ENCODE measurements around the gene ANKRD11. TPM values are rescaled to one million over a fixed set of nuclear protein-coding genes. Genes with fewer than 3 reads are reported as not detected.
"Not testable (repeated sequence)": the region's sequence is repeated elsewhere in the genome, so short reads cannot be mapped to it uniquely, and the experiment has no call there.

ANKRD11 gene
- total RNA-seq, 1 experiment from 2014 or later = 47.0 TPM

DNA sequence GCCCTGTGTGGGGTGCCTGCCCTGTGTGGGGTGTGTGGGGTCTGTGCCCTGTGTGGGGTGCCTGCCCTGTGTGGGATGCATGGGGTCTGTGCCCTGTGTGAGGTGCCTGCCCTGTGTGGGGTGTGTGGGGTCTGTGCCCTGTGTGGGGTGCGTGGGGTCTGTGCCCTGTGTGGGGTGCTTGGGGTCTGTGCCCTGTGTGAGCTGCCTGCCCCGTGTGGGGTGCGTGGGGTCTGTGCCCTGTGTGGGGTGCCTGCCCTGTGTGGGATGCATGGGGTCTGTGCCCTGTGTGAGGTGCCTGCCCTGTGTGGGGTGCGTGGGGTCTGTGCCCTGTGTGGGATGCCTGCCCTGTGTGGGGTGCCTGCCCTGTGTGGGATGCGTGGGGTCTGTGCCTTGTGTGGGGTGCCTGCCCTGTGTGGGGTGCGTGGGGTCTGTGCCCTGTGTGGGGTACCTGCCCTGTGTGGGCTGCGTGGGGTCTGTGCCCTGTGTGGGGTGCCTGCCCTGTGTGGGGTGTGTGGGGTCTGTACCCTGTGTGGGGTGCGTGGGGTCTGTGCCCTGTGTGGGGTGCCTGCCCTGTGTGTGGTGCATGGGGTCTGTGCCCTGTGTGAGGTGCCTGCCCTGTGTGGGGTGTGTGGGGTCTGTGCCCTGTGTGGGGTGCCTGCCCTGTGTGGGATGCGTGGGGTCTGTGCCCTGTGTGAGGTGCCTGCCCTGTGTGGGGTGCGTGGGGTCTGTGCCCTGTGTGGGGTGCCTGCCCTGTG is 190.8 kb downstream of the ANKRD11 start:
- in situ Hi-C loops (cut with HindIII; ENCODE audit: low pct_unique_long_range_greater_than_20kb, low sequenced_read_pairs) = not testable (repeated sequence)

DNA sequence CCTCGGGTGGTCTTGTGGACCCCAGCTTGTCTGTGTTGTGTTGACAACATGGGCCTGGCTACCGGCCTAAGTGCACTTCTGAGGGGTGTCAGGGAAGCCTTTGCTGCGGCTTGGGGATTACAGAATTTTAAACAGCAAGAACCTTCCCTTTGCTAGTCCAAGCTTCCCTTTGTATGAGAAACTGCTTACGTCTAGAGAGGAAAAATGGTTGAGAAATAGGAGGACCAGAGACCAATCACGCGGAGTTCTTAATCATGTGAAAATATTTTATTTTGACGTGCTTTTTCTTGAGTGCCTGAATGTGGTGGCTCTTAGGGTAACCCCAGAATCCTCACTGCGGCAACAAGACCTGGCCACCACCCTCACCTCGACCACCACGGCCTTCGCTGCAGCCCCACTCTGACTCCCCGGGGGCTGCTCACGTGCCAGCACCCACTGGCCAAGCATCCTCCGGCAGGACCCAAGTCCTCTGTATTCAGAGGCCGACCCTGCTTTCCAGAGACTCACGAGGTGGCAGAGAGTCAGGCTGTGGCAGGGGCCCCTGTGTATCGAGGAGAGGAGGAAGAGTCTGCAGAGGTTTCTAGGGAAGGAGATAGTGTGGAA is 191.6 kb downstream of the ANKRD11 start:
- no peak for DNase-seq (ENCODE audit: low read depth, low spot score)

More for the DNA sequence above, 190.8 kb downstream of the ANKRD11 start:
- DNase-seq (ENCODE audit: low read depth, low spot score) = not testable (repeated sequence)

DNA sequence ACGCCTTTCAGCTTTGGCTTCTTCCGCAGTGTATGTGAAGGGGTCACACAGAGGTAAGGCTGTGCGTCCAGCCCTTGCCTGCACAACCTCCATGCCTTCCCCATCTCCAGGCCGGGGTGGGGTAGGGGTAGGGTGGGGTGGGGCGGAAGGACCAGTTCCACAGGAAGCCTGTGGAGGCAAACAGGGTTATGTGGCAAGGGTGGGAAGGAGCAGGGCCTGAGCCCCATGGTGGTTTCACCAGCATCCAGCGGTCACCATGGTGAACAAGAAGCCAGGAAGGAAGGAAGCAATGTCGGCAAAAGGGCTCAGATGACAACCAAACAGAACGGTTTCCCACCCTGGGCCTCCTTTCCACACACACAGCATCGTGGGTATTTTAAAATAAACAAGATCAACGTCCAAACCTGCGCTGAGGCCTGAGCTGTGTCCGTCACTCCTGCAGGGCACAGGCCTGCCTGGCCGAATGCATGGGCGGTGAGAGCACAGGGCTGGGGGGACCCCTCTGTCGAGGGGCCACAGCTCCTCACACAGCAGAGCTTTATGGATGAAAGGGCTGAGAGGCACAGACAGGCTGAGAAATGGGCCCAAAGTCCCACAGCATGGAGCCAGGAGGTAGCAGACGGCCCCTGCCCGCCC is 192.3 kb downstream of the ANKRD11 start:
- in situ Hi-C loops (cut with HindIII; ENCODE audit: low pct_unique_long_range_greater_than_20kb, low sequenced_read_pairs) = no loop called here
- no peak for DNase-seq (ENCODE audit: low read depth, low spot score)

More for the DNA sequence above, 191.6 kb downstream of the ANKRD11 start:
- in situ Hi-C loops (cut with HindIII; ENCODE audit: low pct_unique_long_range_greater_than_20kb, low sequenced_read_pairs) = no loop called here

DNA sequence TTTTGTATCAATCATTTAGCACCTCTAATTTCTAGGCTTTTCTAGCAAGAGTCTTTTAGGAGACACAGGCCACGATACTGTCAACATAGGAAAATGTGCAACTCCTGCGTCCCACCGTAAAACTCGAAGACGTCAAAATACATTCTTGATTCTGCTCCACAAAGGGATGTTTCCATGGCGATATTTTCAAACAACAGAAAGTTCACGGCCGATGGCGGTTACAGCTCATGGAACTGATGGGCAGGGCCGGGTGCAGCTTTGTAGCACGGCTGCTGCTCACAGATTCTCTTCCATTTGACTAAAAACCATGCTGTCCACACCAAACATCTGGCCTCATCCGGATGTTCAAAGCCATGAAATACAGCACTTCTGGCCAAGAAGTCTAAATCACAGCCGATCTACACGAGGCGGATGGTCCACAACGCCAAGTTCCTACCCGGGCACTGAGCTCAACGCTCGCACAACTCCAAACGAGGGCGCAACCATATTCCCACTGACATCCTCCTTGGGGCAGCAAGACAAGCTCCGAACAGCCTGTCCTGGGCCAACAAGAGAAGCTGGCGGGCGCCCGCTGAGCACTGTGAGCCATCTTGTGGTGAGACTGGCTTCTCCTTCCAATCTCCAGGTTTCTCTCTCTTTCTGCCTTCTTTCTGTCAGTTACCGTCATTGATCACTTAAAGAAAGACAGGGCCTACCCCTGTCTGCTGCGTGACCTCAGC is 193.0 kb downstream of the ANKRD11 start:
- in situ Hi-C loops (cut with HindIII; ENCODE audit: low pct_unique_long_range_greater_than_20kb, low sequenced_read_pairs) = no loop called here
- DNase-seq (ENCODE audit: low read depth, low spot score) = no peak

DNA sequence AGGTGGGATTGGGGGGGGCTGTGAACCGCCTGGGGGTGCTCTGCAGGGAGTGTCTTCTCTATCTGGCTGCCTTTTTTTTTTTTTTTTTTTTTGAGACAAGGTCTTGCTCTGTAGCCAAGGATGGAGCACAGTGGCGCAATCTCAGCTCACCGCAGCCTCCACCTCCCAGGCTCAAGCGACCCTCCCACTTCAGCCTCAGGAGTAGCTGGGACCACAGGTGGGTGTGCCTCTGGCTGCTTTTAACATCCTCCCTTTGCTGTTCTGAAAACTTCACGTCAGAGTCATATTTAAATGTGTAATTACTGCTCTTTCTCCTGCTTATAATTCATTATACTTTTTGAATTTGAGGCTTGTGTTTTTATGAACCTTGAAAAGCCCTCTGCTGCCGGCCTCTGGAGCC is 194.4 kb downstream of the ANKRD11 start:
- in situ Hi-C loops (cut with HindIII; ENCODE audit: low pct_unique_long_range_greater_than_20kb, low sequenced_read_pairs) = no loop called here

DNA sequence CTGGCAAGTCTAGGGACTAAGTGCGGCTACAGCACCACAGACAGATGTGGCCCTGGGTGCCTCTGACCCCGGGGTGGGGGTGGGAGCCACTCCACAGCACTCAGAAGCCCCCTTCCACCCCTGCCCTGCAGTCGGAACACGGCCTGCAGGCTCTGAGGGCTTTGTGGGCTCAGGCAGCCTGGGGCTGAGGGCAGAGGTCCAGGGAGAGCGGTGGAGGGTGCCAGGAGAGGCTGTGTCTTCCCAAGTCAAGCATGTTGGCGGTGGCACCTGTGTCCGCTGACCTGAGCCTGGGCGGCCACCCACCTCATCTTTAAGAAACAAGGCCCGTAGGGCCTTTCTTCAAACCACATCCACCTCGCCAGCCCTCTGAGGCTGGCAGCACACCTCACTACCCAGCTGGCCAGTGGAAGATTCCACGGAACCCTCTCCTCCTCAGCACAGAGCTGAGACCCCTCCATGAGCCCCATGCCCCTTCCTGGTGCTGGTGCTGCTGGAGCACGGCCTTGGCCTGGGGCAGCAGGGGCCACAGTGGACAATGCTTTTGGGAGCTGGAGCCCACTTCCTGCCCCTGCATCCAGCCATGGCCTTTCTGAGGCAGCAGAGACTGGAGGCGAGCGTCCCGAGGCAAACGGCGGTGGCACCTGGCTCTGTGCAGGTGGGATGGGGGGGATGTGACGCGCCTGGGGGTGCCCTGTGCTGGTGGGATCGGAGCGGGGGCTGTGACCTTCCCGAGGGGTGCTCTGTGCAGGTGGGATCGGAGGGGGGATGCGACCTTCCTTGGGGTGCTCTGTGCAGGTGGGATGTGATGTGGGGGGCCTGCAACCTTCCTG is 195.1 kb downstream of the ANKRD11 start:
- DNase-seq (ENCODE audit: low read depth, low spot score) = no peak
- in situ Hi-C loops (cut with HindIII; ENCODE audit: low pct_unique_long_range_greater_than_20kb, low sequenced_read_pairs) = no loop called here

More for the DNA sequence above, 194.4 kb downstream of the ANKRD11 start:
- no peak for DNase-seq (ENCODE audit: low read depth, low spot score)

DNA sequence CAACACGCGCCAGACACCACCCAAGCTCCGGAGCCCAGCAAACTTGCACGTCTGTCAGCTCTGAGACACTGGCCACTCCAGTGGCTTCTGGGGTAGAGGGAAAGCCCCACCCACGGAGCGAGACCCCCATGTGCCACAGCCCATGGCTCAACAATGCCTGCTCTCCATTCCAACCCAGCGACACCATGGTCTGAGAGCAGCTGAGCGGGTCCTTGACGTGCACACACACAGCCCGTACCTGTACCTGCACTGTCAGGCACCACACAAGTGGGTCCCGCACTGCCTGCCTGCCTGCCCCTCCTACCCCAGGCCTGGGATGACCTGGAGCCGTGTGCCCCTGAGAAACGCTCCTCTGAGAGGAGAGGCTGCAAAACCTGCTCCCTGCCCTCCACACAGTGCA is 195.9 kb downstream of the ANKRD11 start:
- DNase-seq (ENCODE audit: low read depth, low spot score) = no peak
- in situ Hi-C loops (cut with HindIII; ENCODE audit: low pct_unique_long_range_greater_than_20kb, low sequenced_read_pairs) = no loop called here

DNA sequence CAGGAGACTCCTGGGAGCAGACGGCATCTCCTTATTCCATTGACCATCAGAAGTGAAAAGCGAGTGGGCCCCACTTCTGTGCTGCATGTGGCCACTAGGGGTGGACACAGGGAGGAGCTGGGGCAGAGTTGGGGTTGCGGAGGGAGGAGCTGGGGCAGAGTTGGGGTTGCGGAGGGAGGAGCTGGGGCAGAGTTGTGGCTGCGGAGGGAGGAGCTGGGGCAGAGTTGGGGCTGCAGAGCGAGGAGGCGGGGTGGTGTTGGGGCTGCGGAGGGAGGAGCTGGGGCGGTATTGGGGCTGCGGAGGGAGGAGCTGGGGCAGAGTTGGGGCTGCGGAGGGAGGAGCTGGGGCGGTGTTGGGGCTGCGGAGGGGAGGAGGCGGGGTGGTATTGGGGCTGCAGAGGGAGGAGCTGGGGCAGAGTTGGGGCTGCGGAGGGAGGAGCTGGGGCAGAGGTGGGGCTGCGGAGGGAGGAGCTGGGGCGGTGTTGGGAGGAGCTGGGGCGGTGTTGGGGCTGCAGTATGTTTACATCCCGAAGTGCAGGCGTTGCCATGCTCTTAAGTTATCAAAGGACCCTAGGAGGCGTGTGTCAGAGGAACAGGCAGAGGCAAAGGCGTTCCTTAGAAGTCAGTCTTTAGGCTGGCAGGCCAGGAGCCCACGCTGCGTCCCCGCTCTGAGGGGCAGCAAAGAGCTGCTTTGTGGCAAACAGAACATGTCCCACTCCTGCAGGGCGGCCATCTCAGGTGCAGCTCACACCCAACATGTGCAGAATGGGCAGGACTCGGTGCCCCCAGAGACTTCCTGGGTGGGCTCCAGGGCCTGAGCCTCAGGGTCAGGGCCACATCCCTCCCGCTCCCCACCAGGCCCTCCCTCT is 196.9 kb downstream of the ANKRD11 start:
- in situ Hi-C loops (cut with HindIII; ENCODE audit: low pct_unique_long_range_greater_than_20kb, low sequenced_read_pairs) = no loop called here
- DNase-seq (ENCODE audit: low read depth, low spot score) = no peak

DNA sequence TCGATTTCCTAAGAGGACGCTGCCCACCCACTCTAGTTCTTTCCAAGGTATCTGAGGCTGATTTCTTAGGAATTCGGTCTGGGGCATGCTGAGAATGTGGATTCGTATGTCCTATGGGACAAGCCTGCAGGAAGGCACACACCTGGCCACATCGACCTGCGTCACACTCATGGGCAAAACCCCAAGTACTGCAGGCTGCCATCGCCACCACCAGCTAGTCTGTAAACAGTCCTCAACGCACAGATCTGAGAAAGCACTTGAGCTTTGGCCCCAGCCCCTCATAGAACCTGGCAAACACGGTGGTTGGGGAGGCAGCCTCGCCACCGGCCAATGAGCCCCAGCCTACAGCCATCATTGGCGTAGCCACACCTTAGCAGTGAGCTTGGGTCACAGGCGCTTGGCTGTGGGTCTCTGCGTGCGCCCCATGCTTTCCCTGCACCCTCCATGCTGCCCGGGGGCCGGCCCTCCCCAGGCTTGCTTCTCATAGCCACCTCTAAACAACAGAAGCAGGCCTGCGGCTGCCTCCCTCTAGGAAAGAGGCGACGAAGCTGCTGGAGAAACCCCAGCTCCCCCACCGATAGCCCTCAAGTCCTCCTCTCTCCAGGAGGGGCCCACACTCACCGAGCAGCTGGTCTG is 197.8 kb downstream of the ANKRD11 start:
- in situ Hi-C loops (cut with HindIII; ENCODE audit: low pct_unique_long_range_greater_than_20kb, low sequenced_read_pairs) = no loop called here
- DNase-seq (ENCODE audit: low read depth, low spot score) = no peak

DNA sequence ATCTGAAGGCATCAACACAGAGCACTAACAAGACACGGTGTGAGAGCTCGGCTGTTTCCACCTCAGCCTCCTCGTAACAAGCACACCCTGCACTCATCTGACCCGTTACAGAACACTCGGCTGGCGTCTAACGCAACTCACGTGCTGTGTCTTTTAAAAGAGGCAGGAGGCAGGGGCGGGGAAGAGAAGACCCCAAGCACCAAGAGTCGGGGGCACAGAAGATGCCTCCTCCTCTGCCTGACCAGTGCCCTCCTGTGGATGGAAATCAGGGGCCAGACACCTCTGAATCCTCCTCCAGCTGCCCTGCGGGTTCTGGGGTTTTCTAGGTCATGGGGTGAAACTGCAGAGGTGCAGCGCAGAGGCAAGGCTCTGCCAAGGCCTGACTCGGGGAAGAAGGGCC is 198.6 kb downstream of the ANKRD11 start:
- no peak for DNase-seq (ENCODE audit: low read depth, low spot score)
- in situ Hi-C loops (cut with HindIII; ENCODE audit: low pct_unique_long_range_greater_than_20kb, low sequenced_read_pairs) = no loop called here

DNA sequence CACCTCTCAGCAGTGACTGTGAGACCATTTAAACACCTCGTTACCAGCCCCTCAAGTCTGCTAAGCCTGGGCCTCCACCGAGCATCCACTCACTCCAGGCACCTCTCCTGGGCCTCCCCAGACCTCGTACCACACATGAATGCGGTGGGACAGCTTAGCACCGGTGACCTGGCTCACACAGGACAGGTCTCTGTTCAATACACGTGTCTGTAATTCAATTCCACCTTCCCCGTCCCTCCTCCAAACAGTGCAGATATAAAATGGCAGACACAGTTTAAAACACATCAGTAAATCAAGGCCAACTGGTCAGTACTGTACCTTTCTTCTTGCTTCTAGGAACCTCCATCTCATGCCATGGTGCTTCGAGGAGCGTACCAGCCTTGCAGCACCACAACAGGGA is 199.0 kb downstream of the ANKRD11 start:
- DNase-seq (ENCODE audit: low read depth, low spot score) = no peak
- in situ Hi-C loops (cut with HindIII; ENCODE audit: low pct_unique_long_range_greater_than_20kb, low sequenced_read_pairs) = no loop called here

DNA sequence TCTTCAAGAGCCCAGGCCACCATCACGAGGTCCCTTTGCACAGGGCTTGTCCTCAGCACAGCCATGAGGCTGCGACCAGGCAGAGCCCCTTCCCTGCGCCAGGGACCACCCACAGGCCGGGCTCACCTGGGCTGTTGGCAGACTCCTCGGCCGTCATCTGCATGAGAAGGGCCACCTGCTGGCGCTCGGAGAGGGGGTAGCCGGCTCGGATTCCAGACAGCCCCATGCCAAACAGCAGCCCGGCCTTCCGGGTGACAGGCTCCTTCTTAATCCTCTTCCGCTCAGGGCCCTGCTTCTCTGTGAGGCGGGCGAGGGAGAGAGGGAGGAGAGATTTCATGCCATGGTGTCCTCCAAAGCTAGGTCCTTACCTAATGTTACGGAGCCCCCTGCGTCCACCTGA is 199.5 kb downstream of the ANKRD11 start:
- in situ Hi-C loops (cut with HindIII; ENCODE audit: low pct_unique_long_range_greater_than_20kb, low sequenced_read_pairs) = no loop called here
- no peak for DNase-seq (ENCODE audit: low read depth, low spot score)

DNA sequence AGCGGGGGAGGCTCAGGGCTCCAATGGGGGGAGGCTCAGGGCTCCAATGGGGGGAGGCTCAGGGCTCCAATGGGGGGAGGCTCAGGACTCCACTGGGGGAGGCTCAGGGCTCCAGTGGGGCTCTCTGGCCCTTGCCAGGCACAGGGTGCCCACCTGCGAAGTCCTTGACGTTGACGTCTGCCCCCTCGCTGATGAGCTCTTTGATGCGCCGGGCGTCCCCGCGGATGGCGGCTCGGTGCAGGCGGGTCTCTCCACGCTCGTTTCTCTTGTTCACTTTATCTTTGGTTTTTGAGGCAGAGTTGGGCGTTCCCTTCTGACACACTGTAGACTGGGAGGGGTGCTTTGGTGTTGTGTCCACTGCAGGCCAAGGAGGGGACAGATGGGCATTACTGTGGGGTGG is 199.9 kb downstream of the ANKRD11 start:
- in situ Hi-C loops (cut with HindIII; ENCODE audit: low pct_unique_long_range_greater_than_20kb, low sequenced_read_pairs) = no loop called here
- no peak for DNase-seq (ENCODE audit: low read depth, low spot score)

DNA sequence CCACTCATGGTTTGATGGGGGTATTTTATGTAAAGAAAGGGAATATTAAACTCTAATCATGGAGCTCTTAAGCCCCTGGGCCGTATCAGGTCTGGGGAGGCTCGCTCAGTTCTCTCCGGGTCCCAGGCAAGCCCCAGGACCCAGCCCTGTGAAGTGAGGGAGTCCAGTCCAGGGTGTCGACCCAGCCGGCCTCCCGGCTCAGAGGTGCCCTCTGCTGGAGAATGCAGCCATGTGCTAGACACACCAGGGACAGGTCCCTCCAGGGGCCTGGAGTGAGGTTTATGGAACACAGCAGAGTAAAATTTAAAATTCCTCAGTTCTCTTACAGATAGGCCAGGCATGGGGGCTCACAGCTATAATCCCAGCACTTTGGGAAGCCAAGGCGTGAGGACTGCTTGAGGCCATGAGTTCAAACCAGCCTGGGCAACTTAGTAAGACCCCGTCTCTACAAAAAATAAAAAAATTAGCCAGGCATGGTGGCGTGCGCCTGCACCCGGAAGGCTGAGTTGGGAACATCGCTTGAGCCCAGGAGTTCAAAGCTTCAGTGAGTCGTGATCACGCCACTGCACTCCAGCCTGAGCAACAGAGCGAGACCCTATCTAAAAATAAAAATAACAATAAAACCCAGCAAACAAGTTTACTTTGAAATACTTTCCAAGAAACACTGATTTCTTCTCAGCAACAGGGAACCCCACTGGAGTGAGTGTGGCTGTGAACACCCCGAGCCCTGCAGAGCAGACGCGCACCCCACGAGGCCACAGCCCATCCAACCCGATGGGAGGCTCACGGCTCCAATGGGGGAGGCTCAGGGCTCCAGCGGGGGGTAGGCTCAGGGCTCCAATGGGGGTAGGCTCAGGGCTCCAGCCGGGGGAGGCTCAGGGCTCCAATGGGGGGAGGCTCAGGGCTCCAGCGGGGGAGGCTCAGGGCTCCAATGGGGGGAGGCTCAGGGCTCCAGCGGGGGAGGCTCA is 200.6 kb downstream of the ANKRD11 start:
- in situ Hi-C loops (cut with HindIII; ENCODE audit: low pct_unique_long_range_greater_than_20kb, low sequenced_read_pairs) = no loop called here

DNA sequence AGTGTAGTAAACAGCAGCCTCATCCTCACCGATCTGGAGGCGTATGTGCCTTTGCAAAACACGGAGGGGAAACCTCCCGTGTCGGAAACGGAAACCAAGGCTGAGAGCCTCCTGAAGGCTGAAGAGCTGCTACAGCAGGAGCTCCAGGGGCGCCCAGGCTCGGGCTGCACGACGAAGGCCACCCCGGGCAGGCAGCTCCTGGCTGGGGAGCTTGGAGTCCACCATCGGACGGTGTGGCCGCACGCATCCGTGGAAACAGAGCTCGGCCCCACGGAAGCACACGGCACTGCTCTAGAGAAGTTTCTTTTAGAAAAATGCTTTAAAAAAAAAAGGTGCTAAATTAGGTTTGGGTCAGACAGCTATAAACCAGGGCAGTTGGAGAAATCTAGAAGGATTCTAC is 201.4 kb downstream of the ANKRD11 start:
- in situ Hi-C loops (cut with HindIII; ENCODE audit: low pct_unique_long_range_greater_than_20kb, low sequenced_read_pairs) = no loop called here
- DNase-seq (ENCODE audit: low read depth, low spot score) = no peak

More for the DNA sequence above, 200.6 kb downstream of the ANKRD11 start:
- DNase-seq (ENCODE audit: low read depth, low spot score) = peak; percentile 69

Measured in SK-MEL-5 (cell line).